NCI-H1930 (cell line): ENCODE measurements around the gene SH2D3C.

Experiments used
- DNase-seq, 2 experiments: peaks; one replicate each; lab custom pipeline; 2025; lab: John Stamatoyannopoulos, UW

Gene SH2D3C

DNA sequence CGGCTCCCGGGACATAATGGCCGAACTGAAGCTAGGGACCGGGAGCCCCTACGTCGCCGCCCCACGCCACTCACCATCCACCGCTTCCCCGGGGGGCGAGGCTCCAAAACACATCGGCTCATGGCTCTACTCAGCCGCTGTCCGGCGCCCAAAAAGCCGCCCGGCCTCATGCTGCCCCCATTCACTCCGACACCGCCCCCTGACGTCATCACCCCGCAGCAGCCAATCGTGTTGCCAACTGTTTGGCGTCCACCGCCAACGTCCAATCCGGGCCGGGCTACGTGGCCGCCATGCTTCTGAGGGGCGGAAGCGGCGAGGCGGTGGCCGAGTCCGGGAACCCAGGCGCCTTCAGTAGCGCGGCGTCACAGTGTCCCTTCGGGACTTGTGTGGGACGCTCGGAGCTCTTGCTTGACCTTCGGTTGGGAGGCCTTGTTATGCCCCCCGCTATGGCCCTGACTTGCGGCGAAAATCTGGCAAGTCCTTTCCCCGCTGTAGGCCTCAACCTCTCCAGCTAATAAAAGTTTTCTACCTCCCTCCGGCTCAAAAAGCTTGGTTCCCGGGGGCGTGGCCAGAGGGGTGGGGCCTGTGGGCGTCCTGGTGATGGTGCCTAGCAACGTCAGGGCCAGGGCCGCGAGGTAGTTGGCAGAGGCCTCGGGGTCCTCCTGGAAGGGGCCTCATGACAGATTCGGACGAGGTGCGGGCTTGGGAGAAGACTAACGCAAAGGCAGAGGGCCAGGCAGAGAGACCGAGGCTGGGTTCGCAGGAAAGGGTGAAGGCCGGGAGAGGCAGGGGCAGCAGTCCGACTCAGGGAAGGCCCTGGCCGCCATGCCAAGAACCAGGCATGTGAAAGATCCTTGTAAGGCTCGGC, 62.8 kb downstream of the SH2D3C start, which contains the start of the genes PTRH1 and TTC16:
Gene PTRH1, minus strand, starts transcription at position 194 of the 868 bp plus-strand sequence. Its CDS starts 24 bp downstream, at position 170.
Gene TTC16, plus strand, starts transcription at position 610 of the 868 bp plus-strand sequence. Its CDS starts 67 bp downstream, at position 677.
- DNase-seq = peak; percentile 90 to 94

DNA sequence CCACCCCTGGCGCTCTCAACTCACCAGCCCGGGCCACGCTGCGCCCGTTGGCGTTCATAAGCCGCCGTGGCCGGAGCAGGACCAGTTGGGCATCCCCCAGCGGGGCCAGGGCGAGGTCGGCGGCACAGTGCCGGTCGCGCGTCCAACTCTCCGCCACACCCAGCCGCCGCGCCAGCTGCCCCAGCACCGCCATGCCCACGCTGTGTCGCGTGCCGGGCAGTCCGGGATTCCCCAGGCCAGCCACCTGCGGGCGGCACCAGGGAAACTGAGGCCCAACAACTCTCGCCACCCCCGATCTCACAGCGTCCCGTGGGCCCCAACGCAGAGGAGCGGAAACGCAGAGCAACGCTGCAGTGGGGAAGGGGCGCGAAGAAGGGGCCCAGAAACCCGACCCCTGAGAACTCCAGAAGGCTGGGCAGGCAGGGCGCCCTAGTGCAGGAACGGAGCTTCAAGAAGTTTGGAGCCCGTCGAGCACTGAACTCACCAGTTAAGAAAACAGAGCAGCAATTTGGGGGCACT, 63.5 kb downstream of the SH2D3C start:
- no peak for DNase-seq

GRCh38 chr9:127714020-127714750, 64.3 kb downstream of the SH2D3C start:
- DNase-seq = no peak

- DNase-seq = no peak
Measured at GRCh38 chr9:127712867-127713266, 65.6 kb downstream of the SH2D3C start.

DNA sequence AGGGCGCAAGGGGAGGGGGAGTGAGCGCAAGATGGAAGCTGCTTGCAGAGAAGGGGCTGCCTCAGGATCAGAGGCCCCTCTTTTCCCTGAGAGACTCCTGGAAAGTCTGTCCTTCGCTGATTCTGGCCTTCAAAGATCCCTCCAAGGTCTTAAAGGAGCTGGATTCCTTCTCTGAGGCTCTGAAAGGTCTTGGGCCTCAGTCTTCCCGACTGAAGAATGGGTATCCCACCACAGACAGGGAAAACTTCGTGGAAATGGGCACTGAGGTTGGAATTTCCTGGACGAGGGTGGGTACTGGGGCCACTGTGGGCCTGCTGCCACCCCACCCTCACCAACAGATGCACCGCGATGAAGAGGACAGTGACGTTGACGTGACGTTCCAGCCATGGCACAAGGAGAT, 66.1 kb downstream of the SH2D3C start:
- DNase-seq = no peak

DNA sequence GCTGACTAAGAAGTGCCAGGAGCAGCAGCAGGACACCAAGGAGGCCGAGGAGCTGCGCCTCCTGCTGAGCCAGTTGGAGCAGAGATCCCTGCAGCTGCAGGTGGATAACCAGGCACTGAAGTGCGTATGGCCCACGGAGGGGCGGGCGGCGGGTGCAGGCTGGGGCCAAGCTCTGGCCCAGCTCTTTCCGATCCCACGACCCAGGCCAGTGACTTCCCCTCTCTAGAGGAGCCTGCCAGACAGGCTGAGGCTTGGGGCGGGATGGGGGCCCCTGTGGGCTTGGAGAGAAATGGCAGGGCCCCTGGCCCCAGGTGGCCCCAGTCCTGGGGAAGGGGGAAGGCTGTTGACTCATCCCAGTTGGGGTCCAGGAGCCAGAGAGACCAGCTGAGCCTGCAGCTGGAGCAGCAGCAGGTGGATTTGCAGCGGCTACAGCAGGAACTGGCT, 66.6 kb downstream of the SH2D3C start:
- DNase-seq = no peak

DNA sequence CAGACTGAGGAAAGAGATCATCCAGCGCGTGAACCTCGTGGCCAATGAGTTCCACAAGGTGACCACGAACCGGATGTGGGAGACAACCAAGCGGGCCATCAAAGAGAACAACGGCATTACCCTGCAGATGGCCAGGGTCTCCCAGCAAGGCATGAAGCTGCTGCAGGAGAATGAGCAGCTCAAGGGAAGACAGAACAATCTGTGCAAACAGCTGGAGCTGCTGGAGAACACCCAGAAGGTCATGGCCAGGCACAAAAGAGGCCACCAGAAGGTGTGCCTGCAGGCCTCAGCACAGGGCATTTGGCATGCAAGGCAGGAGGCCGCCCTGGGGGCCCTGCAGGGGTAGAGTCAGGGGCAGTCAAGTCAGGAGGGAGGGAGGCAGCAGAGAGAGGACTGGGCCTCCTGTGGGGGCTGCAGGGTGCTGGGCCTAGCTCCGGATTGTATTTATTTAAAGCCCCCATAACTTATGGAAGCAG, 67.2 kb downstream of the SH2D3C start:
- no peak for DNase-seq

DNA sequence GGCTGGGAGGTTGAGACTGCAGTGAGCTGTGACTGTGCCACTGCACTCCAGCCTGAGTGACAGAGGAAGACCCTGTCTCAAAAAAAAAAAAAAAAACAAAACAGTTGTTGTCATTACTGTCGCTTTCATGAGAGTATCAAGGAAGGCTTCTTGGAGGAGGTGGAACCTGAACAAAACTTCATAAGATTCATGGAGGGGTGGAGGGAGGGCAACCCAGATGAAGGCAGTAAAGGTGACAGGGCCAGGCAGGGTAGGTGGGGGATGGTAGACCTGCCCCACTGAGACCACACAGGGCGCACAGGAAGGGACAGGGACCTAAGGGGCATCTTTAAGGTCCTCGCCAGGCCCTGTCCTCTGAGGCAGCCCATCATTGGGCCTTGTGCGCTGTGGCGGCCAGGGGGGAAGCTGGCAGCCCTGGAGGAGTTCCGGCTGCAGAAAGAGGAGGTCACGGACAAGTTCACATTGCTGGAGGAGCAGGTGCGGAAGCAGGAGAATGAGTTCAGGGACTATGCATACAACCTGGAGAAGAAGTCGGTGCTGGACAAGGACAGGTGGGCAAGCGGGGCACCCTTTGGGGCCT, 68.2 kb downstream of the SH2D3C start:
- no peak for DNase-seq

- DNase-seq = no peak
Measured at GRCh38 chr9:127708952-127709587, 69.4 kb downstream of the SH2D3C start.

- no peak for DNase-seq
Measured at GRCh38 chr9:127707766-127708165, 70.7 kb downstream of the SH2D3C start.

- no peak for DNase-seq
Measured at GRCh38 chr9:127706836-127707241, 71.6 kb downstream of the SH2D3C start, which contains the start of gene CFAP157. Gene CFAP157, plus strand, starts transcription at chr9:127706988. Its CDS starts 44 bp downstream, at chr9:127707032.

DNA sequence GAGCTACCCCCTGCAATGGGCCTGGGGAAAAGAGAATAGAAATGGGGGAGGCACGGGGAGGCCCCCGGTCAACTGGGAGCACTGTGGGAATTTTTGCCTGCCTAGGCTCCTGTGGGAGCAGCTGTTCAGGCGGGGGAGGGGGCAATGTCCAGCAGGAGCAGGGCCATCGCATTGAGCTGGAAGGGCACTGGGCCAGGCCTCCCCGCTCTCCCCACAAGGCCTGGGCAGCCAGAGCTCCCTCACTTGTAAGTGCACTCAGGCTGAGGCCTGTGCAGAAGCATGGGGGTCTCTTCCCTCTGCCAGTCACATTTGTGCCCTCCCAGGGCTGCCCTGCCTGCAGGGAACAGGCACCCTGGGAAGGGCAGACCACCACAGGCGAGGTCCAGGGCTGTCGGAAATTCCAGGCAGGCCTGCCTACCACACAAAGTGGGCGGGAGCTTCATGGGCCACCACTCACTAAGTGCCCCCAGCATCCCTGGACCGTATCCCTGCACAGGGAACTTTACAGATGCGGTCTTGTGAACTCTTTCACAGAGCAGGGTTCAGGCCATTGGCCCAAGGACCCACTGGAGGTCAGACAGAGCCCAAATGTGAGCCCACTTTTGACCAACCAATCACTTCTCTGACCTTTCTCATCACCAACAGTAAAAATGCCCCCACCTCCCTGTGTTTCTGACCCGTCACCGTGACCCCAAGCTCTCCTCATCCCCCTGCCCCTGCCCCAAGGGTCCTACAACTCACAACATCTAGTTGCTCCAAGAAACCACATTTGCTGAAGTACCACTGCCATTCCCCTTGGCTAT, 72.7 kb downstream of the SH2D3C start:
- no peak for DNase-seq

DNA sequence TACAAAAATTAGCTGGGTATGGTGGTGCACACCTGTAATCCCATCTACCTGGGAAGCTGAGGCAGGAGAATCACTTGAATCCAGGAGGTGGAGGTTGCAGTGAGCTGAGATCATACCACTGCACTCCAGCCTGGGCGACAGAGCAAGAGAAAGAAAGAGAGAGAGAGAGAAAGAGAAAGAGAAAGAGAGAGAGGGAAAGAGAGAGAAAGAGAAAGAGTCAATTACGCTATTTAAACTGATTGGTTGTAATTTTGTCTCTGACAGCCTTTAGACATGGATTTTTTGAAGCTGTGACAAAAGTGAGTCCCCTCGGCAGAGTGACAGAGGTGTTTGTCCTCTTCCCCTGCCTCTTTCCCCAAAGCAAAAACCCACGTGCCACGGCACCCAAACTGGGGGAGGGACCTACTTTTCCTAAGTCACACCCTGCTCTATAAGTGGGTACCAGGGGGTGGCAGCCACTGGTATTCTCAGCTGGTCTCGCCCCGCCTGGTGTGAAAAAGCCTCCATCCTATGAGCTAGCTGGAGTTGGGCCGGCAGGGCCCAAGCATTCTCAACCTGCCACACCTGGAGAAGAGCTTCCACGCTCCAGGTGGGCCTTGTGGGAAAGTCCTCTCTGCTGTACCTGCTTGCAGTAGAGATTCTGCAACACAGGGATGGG, 75.0 kb downstream of the SH2D3C start:
- no peak for DNase-seq

DNA sequence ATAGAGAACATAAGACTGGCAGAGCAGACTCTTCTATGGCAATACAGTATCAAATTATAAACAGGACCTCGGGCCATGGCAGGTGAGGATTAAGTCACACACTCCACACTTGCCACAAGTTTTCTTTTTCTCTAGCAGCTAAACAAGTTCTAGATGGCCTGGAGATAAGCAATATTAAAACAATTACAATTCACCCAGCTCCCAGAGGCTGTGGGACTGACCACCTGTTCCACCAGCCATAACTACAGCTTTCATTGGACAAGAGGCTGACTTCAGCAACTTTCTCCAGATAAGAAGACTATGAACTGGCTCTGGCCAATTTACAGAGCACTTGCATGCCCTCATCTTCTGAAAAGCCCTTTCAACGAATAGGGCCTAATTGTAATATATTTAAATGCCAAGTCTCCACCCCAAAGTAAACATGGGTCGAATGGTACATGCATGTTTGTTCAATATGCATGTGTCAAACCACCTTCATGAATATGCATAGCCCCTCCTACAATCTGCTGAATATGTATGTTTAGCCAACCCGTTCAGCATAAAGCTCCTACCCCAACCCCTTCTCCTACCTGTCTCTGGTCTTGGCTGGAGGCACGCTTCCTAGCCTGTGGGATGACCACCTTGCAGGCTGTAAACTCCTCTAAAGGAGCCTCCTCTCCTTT, 77.7 kb downstream of the SH2D3C start:
- DNase-seq = no peak

DNA sequence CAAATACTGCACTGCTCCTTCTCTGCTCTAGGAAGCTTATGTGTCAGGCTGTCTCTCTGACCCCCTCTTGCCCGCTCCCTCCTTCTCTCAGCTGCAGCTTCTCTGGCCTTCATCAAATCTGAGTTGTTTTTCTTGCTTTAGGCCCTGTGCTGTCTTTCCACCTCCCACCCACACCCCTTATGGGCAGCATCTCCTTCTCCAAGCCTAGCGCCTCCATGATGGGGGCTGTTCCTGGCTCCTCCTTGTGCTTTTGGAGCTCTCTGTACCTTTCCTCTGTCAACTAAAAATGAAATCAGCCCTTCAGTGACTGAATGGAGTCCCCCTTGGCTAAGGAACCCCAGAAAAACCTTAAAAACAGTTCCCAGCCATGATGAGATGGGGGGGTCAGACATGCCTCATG, 78.3 kb downstream of the SH2D3C start:
- DNase-seq = no peak

GRCh38 chr9:127698985-127699670, 79.3 kb downstream of the SH2D3C start:
- peak; percentile 90 for DNase-seq

DNA sequence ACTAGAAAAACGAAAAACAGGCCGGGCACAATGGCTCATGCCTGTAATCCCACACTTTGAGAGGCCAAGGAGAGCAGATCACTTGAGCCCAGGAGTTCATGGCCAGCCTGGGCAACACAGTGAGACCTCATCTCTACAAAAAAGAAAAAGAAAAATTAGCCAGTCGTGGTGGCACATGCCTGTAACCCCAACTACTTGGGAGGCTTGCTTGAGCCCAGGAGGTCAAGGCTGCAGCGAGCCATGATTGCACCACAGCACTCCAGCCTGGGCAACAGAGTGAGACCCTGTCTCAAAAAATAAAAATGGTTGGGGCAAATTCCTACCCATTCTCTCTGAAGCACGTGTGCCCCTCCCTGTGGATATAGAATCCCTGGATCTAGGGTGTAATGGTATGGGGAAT, 80.1 kb downstream of the SH2D3C start:
- DNase-seq = no peak

DNA sequence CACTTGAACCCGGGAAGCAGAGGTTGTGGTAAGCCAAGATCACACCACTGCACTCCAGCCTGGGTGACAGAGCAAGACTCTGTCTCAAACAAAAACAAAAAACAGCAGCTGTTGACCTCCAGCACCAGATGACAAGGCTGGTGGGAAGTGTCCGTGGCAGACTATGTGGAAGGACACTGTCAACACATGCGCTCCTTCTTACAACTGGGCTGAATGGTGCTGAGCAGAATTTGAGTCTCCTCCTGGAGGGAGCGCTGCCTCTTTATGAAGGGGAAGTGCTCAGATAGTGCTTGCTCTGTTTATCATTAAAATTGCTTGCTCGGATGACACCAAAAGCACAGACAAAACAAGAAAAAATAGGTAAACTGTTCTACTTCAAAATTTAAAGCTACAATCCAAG, 80.9 kb downstream of the SH2D3C start:
- no peak for DNase-seq
